Measurements from ENCODE around the gene PRDM13. TPM values are rescaled to one million over a fixed set of nuclear protein-coding genes. Genes with fewer than 3 reads are reported as not detected.

PRDM13 gene
- total RNA-seq, 1 experiment from 2014 or later = not detected

GRCh38 chr6:99607416-99608036 lies 893 bp downstream of the PRDM13 start:
- H3K4me2 ChIP-seq (ENCODE audit: low read length) = no peak overlapping the region
- no peak for DNase-seq (ENCODE audit: low read depth, low spot score)
- ATAC-seq = no peak
- H3K79me2 ChIP-seq (ENCODE audit: insufficient read depth, low read length) = no peaks in the 10 kb centered on the region
- ChIA-PET RAD21 (ENCODE audit: low non-redundant PET in 1 of 2, low total read pairs in 2 of 2, uncharacterized antibody in 2 of 2, unreplicated experiment in 2 of 2) (no interaction called here), CTCF (no interaction called here), POLR2A (no interaction called here)
- H2AFZ ChIP-seq (ENCODE audit: low read depth, low read length, poor library complexity, severe bottlenecking) = no peak overlapping the region
- H3K4me1 ChIP-seq (ENCODE audit: control insufficient read depth in 1 of 2, insufficient read depth in 2 of 2, low read length in 2 of 2) = no peaks in the 10 kb centered on the region
- H3K36me3 ChIP-seq (ENCODE audit: control insufficient read depth in 1 of 2, insufficient read depth in 2 of 2, low read length in 2 of 2) = no peaks in the 10 kb centered on the region
- no peaks in the 10 kb centered on the region for H3K9me2 ChIP-seq (ENCODE audit: insufficient read depth)
- no peak overlapping the region for H3K27ac ChIP-seq (ENCODE audit: low read depth, low read length)
- BruUV-seq (replicated peaks) = no TSS peak
- H3K9me3 ChIP-seq (ENCODE audit: control insufficient read depth in 1 of 2, insufficient read depth in 1 of 2, low read depth in 1 of 2, low read length in 2 of 2) = no peaks in the 10 kb centered on the region
- intact Hi-C loops (cut with micrococcal nuclease) = no loop called here
- TF ChIP-seq TCF7L2 (IDR thresholded peaks at IDR 0.05; ENCODE audit: borderline replicate concordance, extremely low read depth, insufficient read depth, insufficient read length) = no peak
- H3K27me3 ChIP-seq (ENCODE audit: insufficient read depth, low read length) = no peaks in the 10 kb centered on the region
- no peak overlapping the region for H3K9ac ChIP-seq (ENCODE audit: low read length)
- no peak overlapping the region for H3K4me3 ChIP-seq (replicated peaks in 1 of 2; ENCODE audit: low read depth in 1 of 2, low read length in 2 of 2)
- no peaks in the 10 kb centered on the region for H4K20me1 ChIP-seq (ENCODE audit: insufficient read depth)

GRCh38 chr6:99608059-99608885 lies 1.6 kb downstream of the PRDM13 start:
- H3K9me3 ChIP-seq (ENCODE audit: control insufficient read depth in 1 of 2, insufficient read depth in 1 of 2, low read depth in 1 of 2, low read length in 2 of 2) = no peaks in the 10 kb centered on the region
- H3K79me2 ChIP-seq (ENCODE audit: insufficient read depth, low read length) = no peaks in the 10 kb centered on the region
- no peaks in the 10 kb centered on the region for H3K9me2 ChIP-seq (ENCODE audit: insufficient read depth)
- ChIA-PET POLR2A (no interaction called here), RAD21 (ENCODE audit: low non-redundant PET in 1 of 2, low total read pairs in 2 of 2, uncharacterized antibody in 2 of 2, unreplicated experiment in 2 of 2) (no interaction called here), CTCF (no interaction called here)
- H2AFZ ChIP-seq (ENCODE audit: low read depth, low read length, poor library complexity, severe bottlenecking) = no peak overlapping the region
- no peak overlapping the region for H3K4me2 ChIP-seq (ENCODE audit: low read length)
- no peak for TF ChIP-seq YY1 (IDR thresholded peaks at IDR 0.05; ENCODE audit: extremely low read depth, insufficient replicate concordance, low read depth, low read length)
- no peak for TF ChIP-seq SP1 (IDR thresholded peaks at IDR 0.05; ENCODE audit: low read depth)
- TF ChIP-seq SIN3A (IDR thresholded peaks at IDR 0.05; ENCODE audit: low read depth) = no peak
- no peak for TF ChIP-seq TCF7L2 (IDR thresholded peaks at IDR 0.05; ENCODE audit: borderline replicate concordance, extremely low read depth, insufficient read depth, insufficient read length)
- no peak for TF ChIP-seq EZH2phosphoT487 (IDR thresholded peaks at IDR 0.05; ENCODE audit: borderline replicate concordance)
- TF ChIP-seq POLR2AphosphoS5 (IDR thresholded peaks at IDR 0.05; ENCODE audit: low read depth, low read length) = no peak
- no peak for TF ChIP-seq ELF1 (IDR thresholded peaks at IDR 0.05; ENCODE audit: borderline replicate concordance, low read depth)
- TF ChIP-seq POLR2A (IDR thresholded peaks at IDR 0.05; ENCODE audit: borderline replicate concordance, extremely low read depth, insufficient read depth, insufficient read length) = no peak
- TF ChIP-seq MAX (IDR thresholded peaks at IDR 0.05) = no peak
- no peak for TF ChIP-seq JUND (IDR thresholded peaks at IDR 0.05)
- no peak for TF ChIP-seq ATF3 (IDR thresholded peaks at IDR 0.05)
- no peak for TF ChIP-seq ZFX (IDR thresholded peaks at IDR 0.05)
- TF ChIP-seq ZBTB33 (IDR thresholded peaks at IDR 0.05; ENCODE audit: extremely low read depth, insufficient replicate concordance, low read length) = no peak
- TF ChIP-seq CTCF (IDR thresholded peaks at IDR 0.05 in 2 of 3, conservative IDR thresholded peaks at IDR 0.05 in 1 of 3; ENCODE audit: borderline replicate concordance in 1 of 3, insufficient read depth in 1 of 3, low read depth in 2 of 3, low read length in 2 of 3) = no peak
- intact Hi-C loops (cut with micrococcal nuclease) = no loop called here
- ATAC-seq (no peak), DNase-seq (ENCODE audit: low read depth, low spot score) (no peak)
- H3K27me3 ChIP-seq (ENCODE audit: insufficient read depth, low read length) = no peaks in the 10 kb centered on the region
- H3K9ac ChIP-seq (ENCODE audit: low read length) = no peak overlapping the region
- H3K4me1 ChIP-seq (ENCODE audit: control insufficient read depth in 1 of 2, insufficient read depth in 2 of 2, low read length in 2 of 2) = no peaks in the 10 kb centered on the region
- no peak overlapping the region for H3K27ac ChIP-seq (ENCODE audit: low read depth, low read length)
- no peaks in the 10 kb centered on the region for H3K36me3 ChIP-seq (ENCODE audit: control insufficient read depth in 1 of 2, insufficient read depth in 2 of 2, low read length in 2 of 2)
- H3K4me3 ChIP-seq (replicated peaks in 1 of 2; ENCODE audit: low read depth in 1 of 2, low read length in 2 of 2) = no peak overlapping the region
- BruUV-seq (replicated peaks) = no TSS peak
- H4K20me1 ChIP-seq (ENCODE audit: insufficient read depth) = no peaks in the 10 kb centered on the region
